Fibroblast of mammary gland (primary cell): ENCODE measurements around the gene ACAD9.

Source experiments
- DNase-seq: peaks from one replicate; pipeline ENCODE4 v3.0.0-alpha.2; 2010; ENCODE audit warnings: low read depth
- H3K4me3 ChIP-seq: 2 replicates; pipeline ENCODE4 v1.5.1; 2011; ENCODE audit warnings: low read depth, mild to moderate bottlenecking, low read length, moderate library complexity; ENCODE audit not compliant: control insufficient read depth
- CTCF ChIP-seq: conservative IDR thresholded peaks from 2 replicates; pipeline ENCODE4 v1.5.1; 2011; ENCODE audit warnings: low read depth, low read length, inconsistent platforms; ENCODE audit not compliant: control insufficient read depth, insufficient read depth

Gene ACAD9

DNA sequence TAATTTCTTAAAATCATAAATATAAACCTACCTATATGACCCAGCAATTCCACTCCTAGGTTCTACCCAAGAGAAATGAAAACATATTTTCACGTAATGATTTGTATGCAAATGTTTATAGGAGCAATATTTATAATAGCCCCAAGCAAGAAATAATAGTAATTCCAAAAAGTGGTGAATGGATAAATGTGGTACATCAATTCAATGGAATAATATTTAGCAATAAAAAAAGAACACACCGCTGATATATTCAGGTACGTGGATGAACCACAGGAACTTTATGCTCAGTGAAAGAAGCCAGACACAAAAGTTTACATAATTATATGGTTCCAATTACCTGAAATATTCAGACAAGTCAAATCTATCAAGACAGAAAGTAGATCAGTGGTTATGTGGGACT is 49.9 kb downstream of the ACAD9 start:
- H3K4me3 ChIP-seq: no peak overlapping the region
- no peak for TF ChIP-seq CTCF
- DNase-seq: no peak

GRCh38 chr3:128931046-128931445 is 51.6 kb downstream of the ACAD9 start:
- H3K4me3 ChIP-seq: no peak overlapping the region
- no peak for TF ChIP-seq CTCF
- no peak for DNase-seq

- no peak overlapping the region for H3K4me3 ChIP-seq
- DNase-seq: no peak
- TF ChIP-seq CTCF: no peak
Observed at GRCh38 chr3:128932516-128933212, 53.2 kb downstream of the ACAD9 start.

DNA sequence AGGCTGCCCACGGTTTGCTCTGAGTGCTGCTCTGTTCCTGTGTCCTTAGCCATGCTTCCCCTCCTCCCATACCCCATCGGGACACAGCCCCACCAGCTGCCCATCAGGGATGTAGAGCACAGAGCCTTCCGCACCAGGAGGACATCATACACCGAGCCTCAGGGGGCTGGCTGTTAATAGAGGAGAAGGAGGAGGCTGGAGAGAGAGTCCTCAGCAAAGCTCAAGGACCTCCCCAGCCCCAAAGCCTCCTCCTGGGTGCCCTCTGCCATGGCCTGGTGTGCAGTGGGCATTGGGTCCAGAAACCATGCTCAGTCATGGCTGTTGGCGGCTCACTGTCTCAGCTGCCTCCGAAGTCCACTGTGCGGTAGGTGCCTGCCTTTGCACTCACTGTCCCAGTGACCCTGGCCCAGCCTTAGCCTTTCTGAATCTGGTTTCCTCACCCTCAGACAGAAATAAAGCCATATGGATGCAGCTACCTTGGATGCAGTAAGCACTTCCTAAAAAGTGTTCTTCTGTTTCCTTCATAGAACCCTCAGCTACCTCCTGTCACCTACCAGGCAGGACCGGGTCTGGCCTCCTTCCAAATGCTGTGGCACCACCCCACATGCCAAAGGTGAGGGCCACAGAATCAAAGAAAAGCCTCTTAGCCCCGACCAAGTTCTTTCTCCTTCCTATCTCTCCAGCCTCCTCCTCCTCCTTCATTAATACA is 53.9 kb downstream of the ACAD9 start:
- no peak for DNase-seq
- H3K4me3 ChIP-seq: no peak overlapping the region
- TF ChIP-seq CTCF: no peak

DNA sequence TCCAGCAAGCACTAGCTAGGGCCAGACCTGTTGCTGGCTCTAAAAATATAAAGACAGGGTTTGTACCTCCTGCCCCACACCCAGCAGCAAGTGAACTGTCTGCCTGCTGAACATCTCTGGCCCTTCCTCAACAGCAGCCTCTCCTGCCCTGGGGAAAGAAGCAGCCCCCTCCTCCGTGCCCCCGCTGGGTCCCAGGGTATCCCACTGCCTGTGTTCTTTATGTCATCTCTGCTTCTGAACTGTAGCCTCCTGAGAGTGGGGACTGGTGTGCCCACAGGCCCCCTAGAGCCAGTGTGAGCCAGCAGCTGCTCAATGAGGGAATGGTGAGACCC is 54.5 kb downstream of the ACAD9 start:
- TF ChIP-seq CTCF: no peak
- no peak overlapping the region for H3K4me3 ChIP-seq
- no peak for DNase-seq

- H3K4me3 ChIP-seq: no peak overlapping the region
- no peak for DNase-seq
- TF ChIP-seq CTCF: no peak
Observed at GRCh38 chr3:128935922-128936321, 56.5 kb downstream of the ACAD9 start.
